NB4 (cell line): Measurements from ENCODE around the gene ITPRIP.

ENCODE experiments used
- DNase-seq: peaks from one replicate; pipeline ENCODE4 v3.0.0; 2010; ENCODE audit warnings: low read depth
- H3K4me3 ChIP-seq: one replicate; pipeline ENCODE4 v1.5.1; 2011; ENCODE audit warnings: mild to moderate bottlenecking, low read depth, low read length, moderate library complexity
- MYC ChIP-seq: IDR thresholded peaks from 2 replicates; pipeline ENCODE4 v1.6.1; 2011; ENCODE audit warnings: low read depth, low read length
- POLR2A ChIP-seq: IDR thresholded peaks from 2 replicates; pipeline ENCODE4 v1.6.1; 2011; ENCODE audit warnings: mild to moderate bottlenecking; ENCODE audit not compliant: insufficient read length; ENCODE audit errors: extremely low read depth
- TF ChIP-seq, protein P1 (sequence below): IDR thresholded peaks from one replicate; pipeline ENCODE4 v1.5.1; 2012; ENCODE audit warnings: low read depth, low read length
- TF ChIP-seq, protein P2 (sequence below): IDR thresholded peaks from 2 replicates; pipeline ENCODE4 v1.6.1; 2011; ENCODE audit warnings: low read depth, low read length

The ITPRIP gene

DNA sequence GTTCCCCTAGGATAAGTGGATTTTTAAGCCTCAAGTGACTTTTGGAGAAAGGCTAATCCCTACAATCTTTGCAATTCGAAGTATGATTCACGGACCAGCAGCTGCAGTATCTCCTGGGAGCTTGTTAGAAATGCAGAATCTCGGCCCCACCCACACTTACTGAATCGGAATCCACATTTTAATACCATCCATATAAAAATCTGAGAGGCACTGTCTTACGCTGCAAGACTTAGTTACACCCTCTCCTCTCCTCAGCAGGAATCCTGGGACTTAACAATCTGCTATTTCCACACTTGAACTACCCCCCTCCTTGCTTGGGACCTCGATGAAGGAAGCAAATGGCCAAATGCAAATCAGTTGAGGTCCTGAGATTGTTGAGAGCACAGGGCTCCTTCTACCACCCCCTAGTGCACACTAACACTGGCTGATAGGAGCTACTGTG, 21.0 kb downstream of the ITPRIP start:
- no peak overlapping the region for H3K4me3 ChIP-seq
- no peak for DNase-seq
- TF ChIP-seq, protein P1, sequence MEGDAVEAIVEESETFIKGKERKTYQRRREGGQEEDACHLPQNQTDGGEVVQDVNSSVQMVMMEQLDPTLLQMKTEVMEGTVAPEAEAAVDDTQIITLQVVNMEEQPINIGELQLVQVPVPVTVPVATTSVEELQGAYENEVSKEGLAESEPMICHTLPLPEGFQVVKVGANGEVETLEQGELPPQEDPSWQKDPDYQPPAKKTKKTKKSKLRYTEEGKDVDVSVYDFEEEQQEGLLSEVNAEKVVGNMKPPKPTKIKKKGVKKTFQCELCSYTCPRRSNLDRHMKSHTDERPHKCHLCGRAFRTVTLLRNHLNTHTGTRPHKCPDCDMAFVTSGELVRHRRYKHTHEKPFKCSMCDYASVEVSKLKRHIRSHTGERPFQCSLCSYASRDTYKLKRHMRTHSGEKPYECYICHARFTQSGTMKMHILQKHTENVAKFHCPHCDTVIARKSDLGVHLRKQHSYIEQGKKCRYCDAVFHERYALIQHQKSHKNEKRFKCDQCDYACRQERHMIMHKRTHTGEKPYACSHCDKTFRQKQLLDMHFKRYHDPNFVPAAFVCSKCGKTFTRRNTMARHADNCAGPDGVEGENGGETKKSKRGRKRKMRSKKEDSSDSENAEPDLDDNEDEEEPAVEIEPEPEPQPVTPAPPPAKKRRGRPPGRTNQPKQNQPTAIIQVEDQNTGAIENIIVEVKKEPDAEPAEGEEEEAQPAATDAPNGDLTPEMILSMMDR = no peak
- TF ChIP-seq MYC (no peak), POLR2A (no peak)
- TF ChIP-seq, protein P2, sequence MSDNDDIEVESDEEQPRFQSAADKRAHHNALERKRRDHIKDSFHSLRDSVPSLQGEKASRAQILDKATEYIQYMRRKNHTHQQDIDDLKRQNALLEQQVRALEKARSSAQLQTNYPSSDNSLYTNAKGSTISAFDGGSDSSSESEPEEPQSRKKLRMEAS = no peak

DNA sequence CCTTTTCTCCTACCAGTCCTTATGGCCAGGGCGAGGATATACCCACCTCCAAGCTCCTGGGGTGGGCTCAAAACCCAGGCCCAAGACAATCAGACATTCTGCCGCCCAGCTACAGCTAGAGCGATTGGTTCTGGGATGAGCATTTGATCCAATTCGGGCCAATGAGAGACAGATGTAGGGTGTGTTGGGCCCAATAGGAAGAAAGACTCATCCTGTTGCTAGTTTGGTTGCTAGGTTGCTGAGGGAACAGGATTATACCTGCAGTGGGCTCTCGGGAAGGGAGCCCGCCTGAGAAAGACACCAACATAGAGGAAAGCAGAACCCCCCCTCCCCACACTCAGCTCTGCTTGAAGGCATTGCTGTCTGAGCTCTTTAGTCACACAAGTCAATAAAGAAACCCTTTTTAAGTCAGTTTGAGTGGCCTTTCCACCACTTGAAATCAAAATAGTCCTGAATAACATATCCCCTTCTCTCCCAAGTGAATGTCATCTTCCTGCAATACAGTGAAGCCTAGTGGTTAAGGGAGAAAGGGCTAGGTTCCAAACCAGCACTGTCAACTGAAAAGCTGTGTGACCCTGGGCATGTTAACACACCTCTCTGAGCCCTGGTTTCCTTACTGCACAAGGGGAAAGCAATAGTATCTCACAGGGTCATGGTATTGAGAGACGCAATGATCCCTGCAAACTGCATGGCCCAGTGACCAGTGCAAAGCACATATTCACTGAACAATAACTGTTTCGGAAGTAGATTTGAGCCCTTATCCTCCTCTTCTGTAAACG, 21.8 kb downstream of the ITPRIP start:
- DNase-seq = no peak
- H3K4me3 ChIP-seq = no peak overlapping the region
- TF ChIP-seq POLR2A (no peak), MYC (no peak)
- TF ChIP-seq, protein P2 = no peak
- TF ChIP-seq, protein P1 = no peak

DNA sequence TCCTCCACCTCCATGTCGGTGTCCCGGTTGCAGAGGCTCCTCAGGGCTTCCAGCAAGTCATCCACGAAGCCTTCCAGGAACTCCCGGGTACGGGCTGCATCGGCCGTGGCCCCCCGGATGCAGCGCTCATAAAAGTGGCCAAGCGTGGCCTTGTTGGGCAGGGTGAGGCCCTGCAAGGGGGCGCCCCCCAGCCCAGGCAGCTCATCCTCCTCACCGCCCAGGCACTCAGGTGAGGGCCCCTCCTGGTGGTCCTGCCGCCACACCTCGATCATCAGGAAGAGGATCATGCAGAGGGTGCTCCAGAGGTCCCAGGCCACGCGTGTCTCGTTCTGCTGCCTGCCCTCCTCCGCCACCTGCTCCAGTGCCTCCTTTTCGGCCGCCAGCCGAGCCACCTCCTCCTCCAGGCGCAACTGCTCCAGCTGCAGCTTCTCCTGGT, 22.8 kb downstream of the ITPRIP start:
- TF ChIP-seq, protein P2 = no peak
- TF ChIP-seq MYC = no peak
- TF ChIP-seq POLR2A = no peak
- TF ChIP-seq, protein P1 = no peak
- no peak overlapping the region for H3K4me3 ChIP-seq
- DNase-seq = no peak

DNA sequence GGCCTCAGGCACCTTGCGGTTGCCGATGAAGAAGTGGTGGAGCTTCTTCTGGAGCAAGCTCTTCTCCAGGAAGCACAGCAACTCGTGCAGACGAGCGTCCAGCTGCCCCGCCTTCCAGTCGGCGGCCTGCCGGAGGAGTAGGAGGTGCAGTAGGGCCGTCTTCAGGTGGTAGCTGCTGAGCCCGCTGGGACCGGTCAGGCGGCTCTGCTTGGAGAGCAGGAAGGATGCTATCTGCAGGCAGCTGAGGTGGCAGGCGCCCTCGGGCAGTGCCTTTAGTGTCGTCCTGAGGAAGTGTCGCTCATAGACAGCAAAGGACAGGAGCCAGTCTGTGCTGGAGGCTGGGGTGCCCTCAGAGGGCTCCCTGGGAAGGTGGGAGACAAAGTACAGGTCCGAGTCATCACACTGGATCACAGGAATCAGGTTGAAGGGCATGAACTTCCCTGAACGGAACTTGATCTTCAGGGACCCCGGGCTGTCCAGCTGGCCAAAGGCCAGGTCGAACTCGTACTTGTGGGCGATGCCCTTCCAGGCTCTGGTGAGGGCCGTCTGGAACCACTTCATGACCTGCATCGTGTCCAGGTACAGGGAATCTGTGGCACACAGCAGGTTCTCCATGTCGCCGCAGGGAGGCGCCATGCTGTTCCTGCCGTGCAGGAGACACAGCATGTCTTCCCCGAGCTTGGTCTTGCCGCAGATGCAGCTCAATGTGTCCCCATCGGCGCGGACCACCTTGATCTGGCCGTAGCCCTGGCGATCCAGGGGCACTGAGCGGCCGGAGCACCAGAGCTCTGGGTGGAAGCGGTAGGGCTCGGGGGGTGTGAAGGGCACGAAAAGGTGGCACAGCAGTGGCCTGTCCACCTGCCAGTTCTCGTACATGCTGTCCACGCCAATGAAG, 23.4 kb downstream of the ITPRIP start:
- TF ChIP-seq, protein P2 = no peak
- TF ChIP-seq MYC (no peak), POLR2A (no peak)
- TF ChIP-seq, protein P1 = no peak
- DNase-seq = no peak
- H3K4me3 ChIP-seq = no peak overlapping the region

DNA sequence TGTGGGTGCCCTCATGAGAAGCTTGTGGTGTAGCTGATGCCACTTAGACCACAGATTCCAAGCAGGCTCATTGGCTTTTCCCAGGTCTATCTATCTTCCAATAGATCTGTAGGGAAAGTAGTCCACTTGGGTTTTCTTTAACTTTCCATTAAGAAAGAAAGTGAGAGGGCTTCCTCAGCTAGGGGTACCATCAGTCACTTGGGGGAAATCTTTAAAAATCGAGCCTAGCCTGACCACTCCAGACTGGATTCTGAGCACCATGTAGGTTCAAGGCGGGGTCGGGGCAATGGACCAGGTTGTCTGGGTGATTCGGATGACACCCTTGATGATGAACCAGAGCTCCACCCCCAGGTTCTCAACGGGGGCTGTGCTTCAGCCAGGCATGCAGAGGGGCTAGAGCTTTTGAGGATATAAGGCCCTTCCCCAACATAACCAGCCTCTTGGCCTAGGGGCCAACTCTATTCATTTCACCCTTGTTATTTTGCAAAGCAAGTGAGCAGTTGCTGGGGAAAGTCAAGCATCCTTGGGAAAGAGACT, 27.0 kb downstream of the ITPRIP start:
- TF ChIP-seq POLR2A = no peak
- TF ChIP-seq MYC = no peak
- TF ChIP-seq, protein P2 = no peak
- TF ChIP-seq, protein P1 = no peak
- DNase-seq = no peak
- H3K4me3 ChIP-seq = no peak overlapping the region
